Activated CD8-positive, alpha-beta T cell treated with anti-CD3 and anti-CD28 coated beads for 36 hours (primary cell): ENCODE data around the gene STAC. TPM values are rescaled to one million over a fixed set of nuclear protein-coding genes. Genes with fewer than 3 reads are reported as not detected.

Experiments
- ATAC-seq: fragments of 200-7000 bp; cut with Tn5 transposase; one replicate; pipeline ENCODE4 v1.10.0; 2021; ENCODE audit warnings: mild to moderate bottlenecking, moderate library complexity
- CTCF ChIA-PET: fragments of 350-600 bp; sonication (Branson Sonifier 250); formaldehyde crosslinking; loops from one replicate; lab custom pipeline; 2021; ENCODE audit warnings: antibody characterized with exemption; lab: Charles Lee
- POLR2A ChIA-PET: fragments of 350-600 bp; sonication (Branson Sonifier 250); formaldehyde crosslinking; loops from one replicate; lab custom pipeline; 2021; ENCODE audit warnings: antibody characterized with exemption; lab: Charles Lee
- DNase-seq: peaks from one replicate; pipeline ENCODE4 v3.0.0-alpha.2; 2020
- H3K27ac Mint-ChIP-seq: one replicate; pipeline ENCODE4 v1.8.0; 2021; ENCODE audit warnings: mild to moderate bottlenecking, mixed read lengths
- H3K27me3 Mint-ChIP-seq: one replicate; pipeline ENCODE4 v1.8.0; 2021; ENCODE audit warnings: mixed read lengths
- H3K36me3 Mint-ChIP-seq: one replicate; pipeline ENCODE4 v1.8.0; 2021; ENCODE audit warnings: low read depth, mixed read lengths
- H3K4me1 Mint-ChIP-seq: one replicate; pipeline ENCODE4 v1.8.0; 2021; ENCODE audit warnings: low read depth, mixed read lengths
- H3K4me3 Mint-ChIP-seq: one replicate; pipeline ENCODE4 v1.8.0; 2021; ENCODE audit warnings: mild to moderate bottlenecking, moderate library complexity, mixed read lengths
- H3K9me3 Mint-ChIP-seq: one replicate; pipeline ENCODE4 v1.8.0; 2021; ENCODE audit warnings: mixed read lengths
- CTCF ChIP-seq: fragments of 200-600 bp; IDR thresholded peaks from one replicate; pipeline ENCODE4 v1.8.0; 2022; ENCODE audit warnings: antibody characterized with exemption, mild to moderate bottlenecking
- intact Hi-C: fragments of 100-400 bp; cut with micrococcal nuclease; formaldehyde crosslinking; loops from one replicate; pipeline ENCODE4 v1.10.0; 2022
- total RNA-seq, 2 experiments: library from RNA; stranded (reverse); gene quantifications; one replicate each; pipeline ENCODE4 v1.2.3, GENCODE V29; 2021

The STAC gene
- total RNA-seq, 2 experiments from 2014 or later: not detected

GRCh38 chr3:36482880-36483279 is 102.6 kb downstream of the STAC start:
- Mint-ChIP-seq H3K27ac (no peak overlapping the region), H3K4me3 (no peak overlapping the region), H3K27me3 (no peaks in the 10 kb centered on the region), H3K36me3 (no peaks in the 10 kb centered on the region), H3K9me3 (peaks cover 3% of the 10 kb centered on the region), H3K4me1 (no peaks in the 10 kb centered on the region)
- CTCF ChIA-PET: no interaction called here
- POLR2A ChIA-PET: no interaction called here
- DNase-seq (no peak), ATAC-seq (no peak)
- TF ChIP-seq CTCF: no peak
- intact Hi-C loops: no loop called here

GRCh38 chr3:36483709-36484108 is 103.4 kb downstream of the STAC start:
- POLR2A ChIA-PET: no interaction called here
- Mint-ChIP-seq H3K27ac (no peak overlapping the region), H3K27me3 (no peaks in the 10 kb centered on the region), H3K9me3 (peaks cover 3% of the 10 kb centered on the region), H3K4me3 (no peak overlapping the region), H3K4me1 (no peaks in the 10 kb centered on the region), H3K36me3 (no peaks in the 10 kb centered on the region)
- CTCF ChIA-PET: no interaction called here
- no peak for TF ChIP-seq CTCF
- intact Hi-C loops: no loop called here
- DNase-seq (no peak), ATAC-seq (no peak)

GRCh38 chr3:36484386-36484785 is 104.1 kb downstream of the STAC start:
- ATAC-seq: no peak
- no peak overlapping the region for H3K4me3 Mint-ChIP-seq
- H3K9me3 Mint-ChIP-seq: no peaks in the 10 kb centered on the region
- H3K27me3 Mint-ChIP-seq: no peaks in the 10 kb centered on the region
- no peaks in the 10 kb centered on the region for H3K36me3 Mint-ChIP-seq
- no peaks in the 10 kb centered on the region for H3K4me1 Mint-ChIP-seq
- intact Hi-C loops: no loop called here
- no peak overlapping the region for H3K27ac Mint-ChIP-seq
- ChIA-PET CTCF (no interaction called here), POLR2A (interaction anchor here (0.8 kb wide), 1 partner anchor 9 kb away, joined by 3 read pairs; no protein-coding TSS in a partner anchor)
- no peak for DNase-seq
- no peak for TF ChIP-seq CTCF

GRCh38 chr3:36486009-36486795 is 105.9 kb downstream of the STAC start:
- intact Hi-C loops: no loop called here
- Mint-ChIP-seq H3K4me3 (no peak overlapping the region), H3K27ac (no peak overlapping the region), H3K9me3 (no peaks in the 10 kb centered on the region), H3K4me1 (no peaks in the 10 kb centered on the region), H3K36me3 (no peaks in the 10 kb centered on the region), H3K27me3 (no peaks in the 10 kb centered on the region)
- DNase-seq: no peak
- POLR2A ChIA-PET: no interaction called here
- CTCF ChIA-PET: no interaction called here
- no peak for TF ChIP-seq CTCF
- ATAC-seq: no peak

- ATAC-seq (no peak), DNase-seq (no peak)
- Mint-ChIP-seq H3K4me1 (no peaks in the 10 kb centered on the region), H3K27ac (no peak overlapping the region), H3K4me3 (no peak overlapping the region), H3K27me3 (no peaks in the 10 kb centered on the region), H3K9me3 (no peaks in the 10 kb centered on the region), H3K36me3 (no peaks in the 10 kb centered on the region)
- no peak for TF ChIP-seq CTCF
- ChIA-PET CTCF (no interaction called here), POLR2A (no interaction called here)
- intact Hi-C loops: no loop called here
These were observed 107.3 kb downstream of the STAC start for GRCh38 chr3:36487616-36488015.
